HL-60 (cell line): ENCODE measurements around the gene SUSD5.

Experiments
- DNase-seq, 2 experiments: peaks; one replicate each; pipeline ENCODE4 v3.0.0-alpha.2; 2010 to 2020; ENCODE audit warnings: low read depth in 1 of 2, low spot score in 1 of 2
- H3K27ac ChIP-seq: fragments of 250-450 bp; sonication (Bioruptor Pico); replicated peaks from 2 replicates; pipeline ENCODE4 v1.5.1; 2020; ENCODE audit warnings: mild to moderate bottlenecking, moderate library complexity
- H3K27me3 ChIP-seq: fragments of 250-450 bp; sonication (Bioruptor Pico); 2 replicates; pipeline ENCODE4 v1.5.1; 2021; ENCODE audit warnings: mild to moderate bottlenecking, moderate library complexity; ENCODE audit not compliant: insufficient read depth, poor library complexity, severe bottlenecking
- H3K4me3 ChIP-seq: replicated peaks from 2 replicates; pipeline ENCODE4 v1.5.1; 2011; ENCODE audit warnings: mild to moderate bottlenecking, control low read depth, low read length; ENCODE audit not compliant: insufficient read depth
- CTCF ChIP-seq: IDR thresholded peaks from one replicate; pipeline ENCODE4 v1.5.1; 2011; ENCODE audit warnings: low read length, control low read depth, inconsistent platforms; ENCODE audit not compliant: insufficient read depth
- GABPA ChIP-seq: IDR thresholded peaks from 2 replicates; pipeline ENCODE4 v1.6.1; 2012; ENCODE audit warnings: low read depth
- POLR2AphosphoS5 ChIP-seq: IDR thresholded peaks from 2 replicates; pipeline ENCODE4 v1.6.1; 2012; ENCODE audit warnings: low read depth
- REST ChIP-seq: IDR thresholded peaks from 2 replicates; pipeline ENCODE4 v1.6.1; 2012; ENCODE audit warnings: low read depth; ENCODE audit not compliant: insufficient replicate concordance
- SPI1 ChIP-seq: IDR thresholded peaks from 2 replicates; pipeline ENCODE4 v1.6.1; 2012; ENCODE audit warnings: low read depth, mild to moderate bottlenecking, borderline replicate concordance

SUSD5 gene

GRCh38 chr3:33122991-33123390 is 95.6 kb downstream of the SUSD5 start:
- Histone ChIP-seq H3K27me3 (no peaks in the 10 kb centered on the region), H3K4me3 (no peak overlapping the region), H3K27ac (peak overlapping the region; percentile 51)
- TF ChIP-seq SPI1 (no peak), POLR2AphosphoS5 (no peak), REST (no peak), GABPA (no peak), CTCF (no peak)
- DNase-seq = no peak

GRCh38 chr3:33119891-33120290 is 98.7 kb downstream of the SUSD5 start:
- no peak overlapping the region for H3K27ac ChIP-seq
- no peak for DNase-seq
- no peak for TF ChIP-seq CTCF
- no peak for TF ChIP-seq SPI1
- TF ChIP-seq GABPA = no peak
- TF ChIP-seq REST = no peak
- no peak for TF ChIP-seq POLR2AphosphoS5
- no peak overlapping the region for H3K4me3 ChIP-seq
- H3K27me3 ChIP-seq = no peaks in the 10 kb centered on the region

DNA sequence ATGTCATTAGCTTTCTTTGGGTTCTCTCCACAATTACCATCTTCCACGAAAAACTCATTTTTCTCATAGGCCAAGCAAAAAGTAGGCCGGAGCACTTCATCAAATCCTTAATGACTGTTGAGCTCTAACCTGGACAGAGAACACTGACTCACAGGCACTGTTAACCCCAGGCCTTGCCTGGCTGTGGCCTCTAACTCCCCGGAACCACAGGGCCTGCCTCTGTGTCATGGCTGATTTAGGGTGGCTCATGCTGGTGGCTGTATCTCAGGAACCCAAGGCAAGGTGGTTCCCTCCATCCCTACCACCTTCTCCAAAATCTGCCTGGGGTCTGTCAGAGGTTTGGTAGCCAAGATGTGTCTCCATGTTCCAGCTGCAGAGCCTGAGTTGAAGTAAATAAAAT is 101.1 kb downstream of the SUSD5 start:
- Histone ChIP-seq H3K27ac (no peak overlapping the region), H3K27me3 (no peaks in the 10 kb centered on the region), H3K4me3 (no peak overlapping the region)
- no peak for TF ChIP-seq SPI1
- no peak for TF ChIP-seq GABPA
- TF ChIP-seq POLR2AphosphoS5 = no peak
- TF ChIP-seq CTCF = no peak
- no peak for TF ChIP-seq REST
- no peak for DNase-seq
